Skeletal muscle tissue (tissue), 4 donors: Measurements from ENCODE around the gene SLC30A7. TPM values are rescaled to one million over a fixed set of nuclear protein-coding genes. Genes with fewer than 3 reads are reported as not detected.
"Not testable (repeated sequence)": the region's sequence is repeated elsewhere in the genome, so short reads cannot be mapped to it uniquely, and the experiment has no call there.

Experiments used
- H3K27ac ChIP-seq: one replicate; pipeline ENCODE4 v1.7.0; 2013; ENCODE audit warnings: mild to moderate bottlenecking, low read depth, low read length, inconsistent platforms
- H3K27me3 ChIP-seq, 3 donors: one replicate each; pipeline ENCODE4 v1.7.0; 2013; ENCODE audit warnings: low read length in 3 of 3; ENCODE audit not compliant: control insufficient read depth in 3 of 3, insufficient read depth in 3 of 3
- H3K36me3 ChIP-seq, 3 donors: one replicate each; pipeline ENCODE4 v1.7.0; 2013; ENCODE audit warnings: low read length in 3 of 3; ENCODE audit not compliant: control insufficient read depth in 3 of 3, insufficient read depth in 3 of 3
- H3K4me1 ChIP-seq, 3 donors: one replicate each; pipeline ENCODE4 v1.7.0; 2013; ENCODE audit warnings: low read length in 3 of 3, mild to moderate bottlenecking in 3 of 3; ENCODE audit not compliant: control insufficient read depth in 3 of 3, insufficient read depth in 3 of 3
- H3K4me3 ChIP-seq, 3 donors: one replicate each; pipeline ENCODE4 v1.7.0; 2013; ENCODE audit warnings: low read length in 3 of 3
- H3K9ac ChIP-seq, 3 donors: one replicate each; pipeline ENCODE4 v1.7.0; 2013; ENCODE audit warnings: low read length in 3 of 3, mild to moderate bottlenecking in 3 of 3, moderate library complexity in 2 of 3, low read depth in 1 of 3
- H3K9me3 ChIP-seq, 3 donors: one replicate each; pipeline ENCODE4 v1.7.0; 2013; ENCODE audit warnings: low read length in 3 of 3; ENCODE audit not compliant: control insufficient read depth in 3 of 3
- total RNA-seq: library from RNA; depleted of rRNA; stranded (reverse); fragments of >200 nt; gene quantifications from one replicate; pipeline ENCODE4 v1.2.3, GENCODE V29; 2014
- donor health status: Osteomylitis.

Gene SLC30A7
- total RNA-seq, 1 donor from 2014 or later, result 13.0 TPM

- H3K27ac ChIP-seq, H3K9ac ChIP-seq, H3K4me3 ChIP-seq, H3K36me3 ChIP-seq, H3K9me3 ChIP-seq, H3K4me1 ChIP-seq, H3K27me3 ChIP-seq: not testable (repeated sequence)
Observed at GRCh38 chr1:100946064-100946463, 50.2 kb downstream of the SLC30A7 start.

DNA sequence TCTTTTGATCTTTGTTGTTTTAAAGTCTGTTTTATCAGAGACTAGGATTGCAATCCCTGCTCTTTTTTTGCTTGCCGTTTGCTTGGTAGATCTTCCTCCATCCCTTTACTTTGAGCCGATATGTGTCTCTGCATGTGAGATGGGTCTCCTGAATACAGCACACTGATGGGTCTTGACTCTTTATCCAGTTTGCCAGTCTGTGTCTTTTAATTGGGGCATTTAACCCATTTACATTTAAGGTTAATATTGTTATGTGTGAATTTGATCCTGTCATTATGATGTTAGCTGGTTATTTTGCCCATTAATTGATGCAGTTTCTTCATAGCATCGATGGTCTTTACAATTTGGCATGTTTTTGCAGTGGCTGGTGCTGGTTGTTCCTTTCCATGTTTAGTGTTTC is 51.9 kb downstream of the SLC30A7 start:
- not testable (repeated sequence) for H3K9ac ChIP-seq, H3K36me3 ChIP-seq, H3K27ac ChIP-seq, H3K9me3 ChIP-seq, H3K27me3 ChIP-seq, H3K4me1 ChIP-seq, H3K4me3 ChIP-seq

GRCh38 chr1:100948721-100949405 is 53.0 kb downstream of the SLC30A7 start:
- not testable (repeated sequence) for H3K4me1 ChIP-seq, H3K27me3 ChIP-seq, H3K9ac ChIP-seq, H3K4me3 ChIP-seq, H3K9me3 ChIP-seq, H3K27ac ChIP-seq, H3K36me3 ChIP-seq

- H3K4me3 ChIP-seq, H3K27me3 ChIP-seq, H3K36me3 ChIP-seq, H3K9me3 ChIP-seq, H3K9ac ChIP-seq, H3K27ac ChIP-seq, H3K4me1 ChIP-seq: not testable (repeated sequence)
Observed at GRCh38 chr1:100949515-100950158, 53.7 kb downstream of the SLC30A7 start.

GRCh38 chr1:100950337-100950736 is 54.4 kb downstream of the SLC30A7 start:
- H3K4me1 ChIP-seq, result peaks cover 0 to 5% (median 4%) of the 10 kb centered on the region in 3 donors
- H3K9me3 ChIP-seq, result no peaks in the 10 kb centered on the region
- no peak overlapping the region for H3K4me3 ChIP-seq
- H3K27me3 ChIP-seq, result no peaks in the 10 kb centered on the region
- H3K9ac ChIP-seq, result no peak overlapping the region
- H3K27ac ChIP-seq, result no peak overlapping the region
- peaks cover 0 to 4% (median 4%) of the 10 kb centered on the region in 3 donors for H3K36me3 ChIP-seq

DNA sequence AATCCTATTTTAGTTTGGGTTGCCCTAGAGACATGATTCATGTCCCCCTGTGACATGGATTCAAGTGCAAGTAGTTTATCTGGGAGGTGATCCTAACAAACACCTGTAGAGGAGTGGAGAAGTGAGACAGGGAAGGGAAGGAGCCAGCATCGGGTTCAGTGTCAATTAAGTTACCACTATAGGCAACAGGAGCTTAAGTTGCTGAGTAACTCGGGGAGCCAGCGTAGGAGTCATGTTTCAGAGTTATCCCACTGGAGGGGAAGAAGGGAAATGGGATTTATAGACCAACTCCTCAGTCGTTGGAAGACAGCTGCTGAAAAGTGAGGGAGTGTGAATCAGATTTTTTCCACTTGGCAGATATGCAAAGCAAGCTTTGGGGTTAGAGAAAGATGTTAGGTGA is 54.9 kb downstream of the SLC30A7 start:
- Histone ChIP-seq H3K27ac (no peak overlapping the region), H3K9ac (peak overlapping the region in 1 of 3 donors; percentile 21)

GRCh38 chr1:100952104-100952745 is 56.3 kb downstream of the SLC30A7 start:
- Histone ChIP-seq H3K36me3 (peaks cover 0 to 4% (median 4%) of the 10 kb centered on the region in 3 donors), H3K4me1 (peaks cover 0 to 5% (median 4%) of the 10 kb centered on the region in 3 donors), H3K9ac (no peak overlapping the region), H3K27me3 (no peaks in the 10 kb centered on the region), H3K27ac (no peak overlapping the region), H3K4me3 (no peak overlapping the region), H3K9me3 (no peaks in the 10 kb centered on the region)

More for the DNA sequence above, 54.9 kb downstream of the SLC30A7 start:
- no peaks in the 10 kb centered on the region for H3K9me3 ChIP-seq
- H3K4me1 ChIP-seq, result peaks cover 0 to 5% (median 4%) of the 10 kb centered on the region in 3 donors
- no peaks in the 10 kb centered on the region for H3K27me3 ChIP-seq
- H3K4me3 ChIP-seq, result no peak overlapping the region
- peaks cover 0 to 4% (median 4%) of the 10 kb centered on the region in 3 donors for H3K36me3 ChIP-seq

DNA sequence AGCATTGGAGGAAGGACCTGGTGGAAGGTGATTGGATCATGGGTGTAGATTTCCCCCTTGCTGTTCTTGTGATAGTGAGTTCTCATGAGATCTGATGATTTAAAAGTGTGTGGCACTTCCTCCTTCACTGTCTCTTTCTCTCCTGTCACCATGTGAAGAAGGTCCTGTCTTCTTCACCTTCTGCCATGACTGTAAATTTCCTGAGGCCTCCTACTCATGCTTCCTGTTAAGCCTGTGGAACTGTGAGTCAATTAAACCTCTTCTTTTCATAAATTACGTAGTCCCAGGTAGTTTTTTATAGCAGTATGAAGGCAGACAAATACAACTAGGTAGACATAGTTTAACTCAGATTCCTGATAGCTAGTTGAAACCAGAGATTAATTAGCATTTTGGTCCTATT is 57.1 kb downstream of the SLC30A7 start:
- not testable (repeated sequence) for H3K9ac ChIP-seq, H3K9me3 ChIP-seq, H3K4me3 ChIP-seq, H3K27me3 ChIP-seq, H3K36me3 ChIP-seq, H3K4me1 ChIP-seq, H3K27ac ChIP-seq

DNA sequence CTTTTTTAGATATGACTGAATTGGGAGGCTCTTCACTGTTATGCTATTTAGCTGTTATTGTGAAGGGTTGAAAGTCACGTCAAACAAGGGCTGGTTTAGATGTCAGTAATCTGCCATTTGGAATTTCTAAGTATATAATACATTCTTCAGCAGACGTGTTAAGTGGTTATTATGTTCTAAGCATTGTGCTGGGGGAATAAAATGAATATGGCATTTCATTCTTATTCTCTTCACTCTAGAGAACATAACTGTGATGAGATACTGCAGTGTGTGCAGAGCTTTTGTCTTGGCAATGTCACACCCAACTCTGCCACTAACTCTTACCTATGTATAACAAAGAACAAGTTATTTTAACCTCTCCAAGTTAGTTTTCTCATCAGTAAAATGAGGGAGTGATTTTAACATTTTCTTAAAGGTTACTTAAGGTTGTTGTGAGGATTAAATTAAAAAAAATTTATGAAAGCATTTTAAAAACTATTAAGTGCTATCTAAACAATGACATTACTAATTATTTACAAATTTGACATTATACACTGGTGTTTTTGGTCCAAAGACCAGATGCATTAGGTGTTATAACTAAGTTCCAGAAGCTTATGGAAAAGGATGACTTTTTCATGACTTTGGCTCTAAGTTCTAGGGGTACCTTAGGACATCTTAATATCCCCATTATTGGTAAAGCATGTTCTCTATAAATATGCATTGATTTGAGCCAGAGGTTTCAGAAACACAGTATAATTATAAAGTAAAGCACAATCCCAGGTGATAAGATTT is 58.3 kb downstream of the SLC30A7 start:
- H3K9me3 ChIP-seq, result no peaks in the 10 kb centered on the region
- H3K4me3 ChIP-seq, result no peak overlapping the region
- H3K9ac ChIP-seq, result no peak overlapping the region
- H3K36me3 ChIP-seq, result peaks cover 0 to 4% (median 4%) of the 10 kb centered on the region in 3 donors
- no peaks in the 10 kb centered on the region for H3K27me3 ChIP-seq
- H3K27ac ChIP-seq, result no peak overlapping the region
- H3K4me1 ChIP-seq, result peaks cover 0 to 5% (median 4%) of the 10 kb centered on the region in 3 donors
